ENCODE results near the gene RNF223.
"Not testable (repeated sequence)": the region's sequence is repeated elsewhere in the genome, so short reads cannot be mapped to it uniquely, and the experiment has no call there.

RNF223 gene

DNA sequence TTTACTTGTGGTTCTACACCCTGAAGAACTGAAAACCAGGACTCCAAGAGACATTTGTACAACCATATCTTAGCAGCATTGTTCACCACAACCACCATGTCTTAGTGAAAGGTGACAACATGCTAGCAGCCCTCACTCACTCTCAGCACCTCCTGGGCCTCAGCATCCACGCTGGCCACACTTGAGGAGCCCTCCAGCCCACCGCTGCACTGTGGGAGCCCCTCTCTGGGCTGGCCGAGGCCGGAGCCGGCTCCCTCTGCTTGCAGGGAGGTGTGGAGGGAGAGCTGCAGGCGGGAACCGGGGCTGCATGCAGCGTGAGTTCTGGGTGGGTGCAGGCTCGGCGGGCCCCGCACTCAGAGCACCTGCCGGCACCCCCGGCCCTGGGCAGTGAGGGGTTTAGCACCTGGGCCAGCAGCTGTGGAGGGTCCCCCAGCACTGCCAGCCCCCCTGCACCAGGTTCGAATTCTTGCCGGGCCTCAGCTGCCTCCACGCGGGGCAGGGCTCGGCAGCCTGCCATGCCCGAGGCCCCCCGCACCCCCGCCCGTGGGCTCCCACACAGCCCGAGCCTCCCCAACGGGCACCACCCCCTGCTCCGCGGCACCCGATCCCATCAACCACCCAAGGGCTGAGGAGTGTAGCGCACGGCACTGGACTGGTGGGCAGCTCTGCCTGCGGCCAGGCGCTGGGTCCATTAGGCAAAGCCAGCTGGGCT, 32.6 kb upstream of the RNF223 start:
- H3K4me1 ChIP-seq (ENCODE audit: control extremely low read depth in 1 of 4, control insufficient read depth in 4 of 4, insufficient read depth in 4 of 4, low read length in 3 of 4), result peaks cover 0 to 12% (median 3%) of the 10 kb centered on the region in 4 experiments
- H3K9me3 ChIP-seq (ENCODE audit: control extremely low read depth in 1 of 5, control insufficient read depth in 4 of 5, insufficient read depth in 2 of 5, low read depth in 1 of 5, low read length in 4 of 5), result peaks cover 0 to 5% (median 0%) of the 10 kb centered on the region in 5 experiments
- no peak overlapping the region for H3K4me3 ChIP-seq (ENCODE audit: control insufficient read depth in 1 of 7, extremely low read depth in 1 of 7, insufficient read depth in 4 of 7, low read depth in 2 of 7, low read length in 6 of 7)
- H3K27ac ChIP-seq (ENCODE audit: insufficient read depth in 1 of 2, low read depth in 1 of 2, low read length in 2 of 2, poor library complexity in 1 of 2, severe bottlenecking in 2 of 2), result no peak overlapping the region
- no peaks in the 10 kb centered on the region for H3K27me3 ChIP-seq (replicated peaks in 2 of 5; ENCODE audit: control insufficient read depth in 4 of 5, insufficient read depth in 5 of 5, low read length in 4 of 5)
- DNase-seq, result no peak
- peaks cover 0 to 2% (median 0%) of the 10 kb centered on the region in 4 experiments for H3K36me3 ChIP-seq (ENCODE audit: control insufficient read depth in 4 of 4, insufficient read depth in 4 of 4, low read length in 3 of 4)
- 96% methylated on average over 18 of the region's 31 CpGs for WGBS (ENCODE audit: insufficient coverage)
- POLR2A ChIA-PET, result interaction anchor here (0.8 kb wide), 1 partner anchor 148 kb away, joined by 5 read pairs; no protein-coding TSS in a partner anchor
- CTCF ChIA-PET, result interaction anchor here (0.9 to 1.2 kb wide), 2 partner anchors 12 to 23 kb away, joined by 3 to 4 read pairs; no protein-coding TSS in a partner anchor

DNA sequence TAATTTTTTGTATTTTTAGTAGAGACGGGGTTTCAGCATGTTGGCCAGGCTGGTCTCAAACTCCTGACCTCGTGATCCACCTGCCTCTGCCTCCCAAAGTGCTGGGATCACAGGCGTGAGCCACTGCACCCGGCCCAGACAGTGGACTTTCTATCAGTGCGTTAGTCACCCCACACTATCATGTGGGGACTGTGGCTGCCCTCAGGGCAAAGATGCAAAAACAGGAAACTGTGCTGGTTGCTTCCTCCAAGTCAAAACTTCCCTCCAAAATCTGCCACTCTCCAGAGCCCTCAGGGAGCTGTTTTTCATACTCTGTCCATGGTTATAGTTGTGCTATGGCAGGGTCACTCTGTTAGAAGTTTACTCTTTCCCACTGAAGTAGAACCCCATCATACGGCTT, 30.0 kb upstream of the RNF223 start:
- H3K27me3 ChIP-seq (replicated peaks in 2 of 5; ENCODE audit: control insufficient read depth in 4 of 5, insufficient read depth in 5 of 5, low read length in 4 of 5); H3K36me3 ChIP-seq (ENCODE audit: control insufficient read depth in 4 of 4, insufficient read depth in 4 of 4, low read length in 3 of 4); H3K4me1 ChIP-seq (ENCODE audit: control extremely low read depth in 1 of 4, control insufficient read depth in 4 of 4, insufficient read depth in 4 of 4, low read length in 3 of 4); H3K4me3 ChIP-seq (ENCODE audit: control insufficient read depth in 1 of 7, extremely low read depth in 1 of 7, insufficient read depth in 4 of 7, low read depth in 2 of 7, low read length in 6 of 7); H3K27ac ChIP-seq (ENCODE audit: insufficient read depth in 1 of 2, low read depth in 1 of 2, low read length in 2 of 2, poor library complexity in 1 of 2, severe bottlenecking in 2 of 2); CTCF ChIA-PET; POLR2A ChIA-PET: not testable (repeated sequence)
- 72% methylated on average over 6 of the region's 6 CpGs for WGBS (ENCODE audit: insufficient coverage)
- DNase-seq, result peak in 1 of 3 donors; percentile 21
- H3K9me3 ChIP-seq (ENCODE audit: control extremely low read depth in 1 of 5, control insufficient read depth in 4 of 5, insufficient read depth in 2 of 5, low read depth in 1 of 5, low read length in 4 of 5), result peaks cover 0 to 11% (median 7%) of the 10 kb centered on the region in 5 experiments

DNA sequence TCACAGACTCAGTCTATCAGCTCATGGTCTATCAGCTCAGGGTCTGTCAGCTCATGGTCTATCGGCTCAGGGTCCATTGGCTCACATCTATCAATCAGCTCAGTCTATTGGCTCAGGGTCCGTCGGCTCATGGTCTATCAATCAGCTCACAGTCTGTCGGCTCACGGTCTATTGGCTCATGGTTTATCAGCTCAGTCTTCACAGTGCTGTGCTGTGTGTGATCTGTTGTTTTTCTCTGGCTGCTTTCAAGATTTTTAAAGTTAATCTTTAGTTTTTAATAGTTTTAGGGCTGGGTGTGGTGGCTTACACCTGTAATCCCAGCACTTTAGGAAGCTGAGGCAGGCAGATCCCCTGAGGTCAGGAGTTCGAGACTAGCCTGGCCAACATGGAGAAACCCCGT, 27.4 kb upstream of the RNF223 start:
- no peak overlapping the region for H3K27ac ChIP-seq (ENCODE audit: insufficient read depth in 1 of 2, low read depth in 1 of 2, low read length in 2 of 2, poor library complexity in 1 of 2, severe bottlenecking in 2 of 2)
- peaks cover 0 to 9% (median 5%) of the 10 kb centered on the region in 5 experiments for H3K9me3 ChIP-seq (ENCODE audit: control extremely low read depth in 1 of 5, control insufficient read depth in 4 of 5, insufficient read depth in 2 of 5, low read depth in 1 of 5, low read length in 4 of 5)
- no peaks in the 10 kb centered on the region for H3K27me3 ChIP-seq (replicated peaks in 2 of 5; ENCODE audit: control insufficient read depth in 4 of 5, insufficient read depth in 5 of 5, low read length in 4 of 5)
- ChIA-PET POLR2A (no interaction called here), CTCF (interaction anchor here (1.2 kb wide), 1 partner anchor 21 kb away, joined by 4 read pairs; no protein-coding TSS in a partner anchor)
- no peak overlapping the region for H3K4me3 ChIP-seq (ENCODE audit: control insufficient read depth in 1 of 7, extremely low read depth in 1 of 7, insufficient read depth in 4 of 7, low read depth in 2 of 7, low read length in 6 of 7)
- peaks cover 0 to 3% (median 1%) of the 10 kb centered on the region in 4 experiments for H3K36me3 ChIP-seq (ENCODE audit: control insufficient read depth in 4 of 4, insufficient read depth in 4 of 4, low read length in 3 of 4)
- 91% methylated on average over 7 of the region's 7 CpGs for WGBS (ENCODE audit: insufficient coverage)
- H3K4me1 ChIP-seq (ENCODE audit: control extremely low read depth in 1 of 4, control insufficient read depth in 4 of 4, insufficient read depth in 4 of 4, low read length in 3 of 4), result peaks cover 0 to 9% (median 3%) of the 10 kb centered on the region in 4 experiments
- DNase-seq, result no peak

DNA sequence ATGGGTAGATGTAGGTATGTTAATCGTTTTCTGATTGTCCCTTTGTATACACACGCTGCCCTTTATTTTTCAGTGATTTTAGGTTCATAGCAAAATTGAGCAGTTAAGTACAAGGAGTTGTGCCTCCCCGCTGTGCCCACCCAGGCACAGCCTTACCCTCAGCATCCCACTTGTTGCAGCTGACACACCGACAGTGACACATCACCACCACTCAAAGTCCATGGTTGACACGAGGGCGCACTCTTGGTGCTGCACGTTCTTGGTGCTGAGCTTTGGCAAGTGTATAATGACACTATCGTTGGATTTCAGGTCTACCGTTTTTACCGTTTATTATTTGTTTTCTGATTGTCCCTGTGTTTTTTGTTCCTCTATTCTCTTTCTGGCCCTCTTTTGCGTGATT, 26.2 kb upstream of the RNF223 start:
- POLR2A ChIA-PET, result no interaction called here
- Histone ChIP-seq H3K36me3 (ENCODE audit: control insufficient read depth in 4 of 4, insufficient read depth in 4 of 4, low read length in 3 of 4) (peaks cover 0 to 3% (median 1%) of the 10 kb centered on the region in 4 experiments), H3K27me3 (replicated peaks in 2 of 5; ENCODE audit: control insufficient read depth in 4 of 5, insufficient read depth in 5 of 5, low read length in 4 of 5) (no peaks in the 10 kb centered on the region), H3K9me3 (ENCODE audit: control extremely low read depth in 1 of 5, control insufficient read depth in 4 of 5, insufficient read depth in 2 of 5, low read depth in 1 of 5, low read length in 4 of 5) (peaks cover 0 to 7% (median 5%) of the 10 kb centered on the region in 5 experiments), H3K27ac (ENCODE audit: insufficient read depth in 1 of 2, low read depth in 1 of 2, low read length in 2 of 2, poor library complexity in 1 of 2, severe bottlenecking in 2 of 2) (no peak overlapping the region), H3K4me3 (ENCODE audit: control insufficient read depth in 1 of 7, extremely low read depth in 1 of 7, insufficient read depth in 4 of 7, low read depth in 2 of 7, low read length in 6 of 7) (no peak overlapping the region), H3K4me1 (ENCODE audit: control extremely low read depth in 1 of 4, control insufficient read depth in 4 of 4, insufficient read depth in 4 of 4, low read length in 3 of 4) (peaks cover 0 to 9% (median 3%) of the 10 kb centered on the region in 4 experiments)
- no peak for DNase-seq
- CTCF ChIA-PET, result no interaction called here
- WGBS (ENCODE audit: insufficient coverage), result 97% methylated on average over 10 of the region's 11 CpGs

DNA sequence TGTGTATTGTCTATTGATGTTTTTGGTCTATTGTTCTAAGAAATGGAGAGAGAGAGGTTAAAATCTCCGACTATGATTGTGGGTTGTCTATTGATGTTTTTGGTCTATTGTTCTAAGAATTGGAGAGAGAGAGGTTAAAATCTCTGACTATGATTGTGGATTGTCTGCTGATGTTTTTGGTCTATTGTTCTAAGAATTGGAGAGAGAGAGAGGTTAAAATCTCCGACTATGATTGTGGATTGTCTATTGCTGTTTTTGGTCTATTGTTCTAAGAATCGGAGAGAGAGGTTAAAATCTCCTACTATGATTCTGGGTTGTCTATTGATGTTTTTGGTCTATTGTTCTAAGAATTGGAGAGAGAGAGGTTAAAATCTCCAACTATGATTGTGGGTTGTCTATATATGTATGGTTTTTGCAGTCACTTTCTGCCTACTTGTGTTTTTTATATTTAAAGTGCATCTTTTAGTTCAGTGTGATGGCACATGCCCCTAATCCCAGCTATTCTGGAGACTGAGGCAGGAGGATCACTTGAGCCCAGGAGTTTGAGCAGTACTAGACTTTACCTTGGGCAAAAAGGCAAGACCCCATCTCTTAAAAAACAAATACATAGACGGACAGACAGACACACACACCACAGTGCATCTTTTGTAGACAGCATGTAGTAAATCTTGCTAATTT, 25.5 kb upstream of the RNF223 start:
- POLR2A ChIA-PET, result no interaction called here
- H3K27me3 ChIP-seq (replicated peaks in 2 of 5; ENCODE audit: control insufficient read depth in 4 of 5, insufficient read depth in 5 of 5, low read length in 4 of 5), result no peaks in the 10 kb centered on the region
- CTCF ChIA-PET, result no interaction called here
- DNase-seq, result no peak
- no peak overlapping the region for H3K4me3 ChIP-seq (ENCODE audit: control insufficient read depth in 1 of 7, extremely low read depth in 1 of 7, insufficient read depth in 4 of 7, low read depth in 2 of 7, low read length in 6 of 7)
- 100% methylated on average over 2 of the region's 4 CpGs for WGBS (ENCODE audit: insufficient coverage)
- peaks cover 0 to 7% (median 3%) of the 10 kb centered on the region in 4 experiments for H3K4me1 ChIP-seq (ENCODE audit: control extremely low read depth in 1 of 4, control insufficient read depth in 4 of 4, insufficient read depth in 4 of 4, low read length in 3 of 4)
- peaks cover 0 to 7% (median 5%) of the 10 kb centered on the region in 5 experiments for H3K9me3 ChIP-seq (ENCODE audit: control extremely low read depth in 1 of 5, control insufficient read depth in 4 of 5, insufficient read depth in 2 of 5, low read depth in 1 of 5, low read length in 4 of 5)
- peaks cover 0 to 3% (median 1%) of the 10 kb centered on the region in 4 experiments for H3K36me3 ChIP-seq (ENCODE audit: control insufficient read depth in 4 of 4, insufficient read depth in 4 of 4, low read length in 3 of 4)
- H3K27ac ChIP-seq (ENCODE audit: insufficient read depth in 1 of 2, low read depth in 1 of 2, low read length in 2 of 2, poor library complexity in 1 of 2, severe bottlenecking in 2 of 2), result no peak overlapping the region

DNA sequence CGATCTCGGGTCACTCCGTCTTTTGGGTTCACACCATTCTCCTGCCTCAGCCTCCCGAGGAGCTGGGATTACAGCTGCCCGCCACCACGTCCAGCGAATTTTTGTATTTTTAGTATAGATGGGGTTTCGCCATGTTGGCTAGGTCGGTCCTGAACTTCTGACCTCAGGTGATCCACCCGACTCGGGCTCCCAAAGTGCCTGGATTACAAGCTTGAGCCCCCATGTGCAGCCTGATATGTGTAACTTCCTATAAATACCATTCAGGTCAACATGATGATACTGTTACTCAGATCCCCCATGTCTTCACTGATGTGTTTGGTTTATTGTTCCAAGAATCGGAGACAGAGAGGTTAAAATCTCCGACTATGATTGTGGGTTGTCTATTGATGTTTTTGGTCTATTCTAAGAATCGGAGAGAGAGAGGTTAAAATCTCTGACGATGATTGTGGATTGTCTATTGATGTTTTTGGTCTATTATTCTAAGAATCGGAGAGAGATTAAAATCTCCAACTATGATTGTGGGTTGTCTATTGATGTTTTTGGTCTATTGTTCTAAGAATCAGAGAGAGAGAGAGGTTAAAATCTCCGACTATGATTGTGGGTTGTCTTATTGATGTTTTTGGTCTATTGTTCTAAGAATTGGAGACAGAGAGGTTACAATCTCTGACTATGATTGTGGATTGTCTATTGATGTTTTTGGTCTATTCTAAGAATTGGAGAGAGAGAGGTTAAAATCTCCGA, 24.7 kb upstream of the RNF223 start:
- CTCF ChIA-PET, result no interaction called here
- WGBS (ENCODE audit: insufficient coverage), result 95% methylated on average over 11 of the region's 18 CpGs
- Histone ChIP-seq H3K9me3 (ENCODE audit: control extremely low read depth in 1 of 5, control insufficient read depth in 4 of 5, insufficient read depth in 2 of 5, low read depth in 1 of 5, low read length in 4 of 5) (peaks cover 0 to 7% (median 5%) of the 10 kb centered on the region in 5 experiments), H3K4me1 (ENCODE audit: control extremely low read depth in 1 of 4, control insufficient read depth in 4 of 4, insufficient read depth in 4 of 4, low read length in 3 of 4) (no peaks in the 10 kb centered on the region), H3K27me3 (replicated peaks in 2 of 5; ENCODE audit: control insufficient read depth in 4 of 5, insufficient read depth in 5 of 5, low read length in 4 of 5) (no peaks in the 10 kb centered on the region), H3K4me3 (ENCODE audit: control insufficient read depth in 1 of 7, extremely low read depth in 1 of 7, insufficient read depth in 4 of 7, low read depth in 2 of 7, low read length in 6 of 7) (no peak overlapping the region), H3K36me3 (ENCODE audit: control insufficient read depth in 4 of 4, insufficient read depth in 4 of 4, low read length in 3 of 4) (peaks cover 0 to 3% (median 1%) of the 10 kb centered on the region in 4 experiments), H3K27ac (ENCODE audit: insufficient read depth in 1 of 2, low read depth in 1 of 2, low read length in 2 of 2, poor library complexity in 1 of 2, severe bottlenecking in 2 of 2) (no peak overlapping the region)
- no peak for DNase-seq
- POLR2A ChIA-PET, result no interaction called here
